ENCODE measurements around the gene METRN.

- TF ChIP-seq CTCF (IDR thresholded peaks at IDR 0.05) (no peak), SREBF2 (IDR thresholded peaks at IDR 0.05) (no peak), POLR2A (IDR thresholded peaks at IDR 0.05; ENCODE audit: low read length) (no peak; the same call in 1 of the 2 replicates), ELK1 (IDR thresholded peaks at IDR 0.05; ENCODE audit: low read depth, low read length) (no peak), NR3C1 (IDR thresholded peaks at IDR 0.05) (no peak)
Observed at GRCh38 chr16:678858-679813, 35.8 kb upstream of the METRN start.
